Measurements from ENCODE around the gene MYO1B. TPM values are rescaled to one million over a fixed set of nuclear protein-coding genes. Genes with fewer than 3 reads are reported as not detected.

The MYO1B gene
- total RNA-seq, 1 experiment from 2014 or later: 43.2 TPM

DNA sequence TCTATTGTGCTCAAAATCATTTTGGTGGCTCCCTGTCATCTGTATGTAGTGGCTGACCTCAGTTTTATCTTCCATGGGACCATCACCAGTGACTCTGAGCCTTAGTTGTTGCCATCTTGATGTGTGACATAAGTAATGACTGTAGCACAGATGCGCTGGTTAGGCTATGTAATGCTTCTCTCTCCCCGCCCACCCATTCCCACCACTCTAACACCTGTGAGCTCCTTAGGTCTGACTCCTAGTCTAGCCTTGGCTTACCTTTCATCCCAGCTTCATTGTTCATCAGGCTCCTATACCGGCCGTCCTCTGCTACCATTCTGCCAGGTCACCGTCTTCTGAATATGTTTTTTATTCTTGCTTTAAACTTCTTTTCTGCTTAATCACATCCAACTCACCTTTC lies 17.2 kb downstream of the MYO1B start:
- TF ChIP-seq, protein P1, sequence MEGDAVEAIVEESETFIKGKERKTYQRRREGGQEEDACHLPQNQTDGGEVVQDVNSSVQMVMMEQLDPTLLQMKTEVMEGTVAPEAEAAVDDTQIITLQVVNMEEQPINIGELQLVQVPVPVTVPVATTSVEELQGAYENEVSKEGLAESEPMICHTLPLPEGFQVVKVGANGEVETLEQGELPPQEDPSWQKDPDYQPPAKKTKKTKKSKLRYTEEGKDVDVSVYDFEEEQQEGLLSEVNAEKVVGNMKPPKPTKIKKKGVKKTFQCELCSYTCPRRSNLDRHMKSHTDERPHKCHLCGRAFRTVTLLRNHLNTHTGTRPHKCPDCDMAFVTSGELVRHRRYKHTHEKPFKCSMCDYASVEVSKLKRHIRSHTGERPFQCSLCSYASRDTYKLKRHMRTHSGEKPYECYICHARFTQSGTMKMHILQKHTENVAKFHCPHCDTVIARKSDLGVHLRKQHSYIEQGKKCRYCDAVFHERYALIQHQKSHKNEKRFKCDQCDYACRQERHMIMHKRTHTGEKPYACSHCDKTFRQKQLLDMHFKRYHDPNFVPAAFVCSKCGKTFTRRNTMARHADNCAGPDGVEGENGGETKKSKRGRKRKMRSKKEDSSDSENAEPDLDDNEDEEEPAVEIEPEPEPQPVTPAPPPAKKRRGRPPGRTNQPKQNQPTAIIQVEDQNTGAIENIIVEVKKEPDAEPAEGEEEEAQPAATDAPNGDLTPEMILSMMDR (conservative IDR thresholded peaks at IDR 0.05): no peak
- no peaks in the 10 kb centered on the region for H3K27me3 Mint-ChIP-seq (ENCODE audit: low read depth)
- Histone ChIP-seq H4K91ac (ENCODE audit: insufficient read length, low read depth, low read length) (no peak overlapping the region), H4K5ac (ENCODE audit: insufficient read length, low read depth, low read length) (no peak overlapping the region), H3K9ac (ENCODE audit: extremely low read depth, insufficient read length, low read length) (no peak overlapping the region), H2BK12ac (ENCODE audit: insufficient read length, low read depth, low read length) (no peak overlapping the region), H3K18ac (ENCODE audit: insufficient read length, low read depth, low read length) (no peak overlapping the region), H3K4me2 (ENCODE audit: insufficient read depth, insufficient read length, low read length) (no peak overlapping the region), H3K23me2 (ENCODE audit: insufficient read length, low read depth, low read length, poor library complexity, severe bottlenecking) (no peaks in the 10 kb centered on the region), H3K79me1 (ENCODE audit: insufficient read depth, low read depth, low read length, poor library complexity, severe bottlenecking) (peaks cover 4% of the 10 kb centered on the region), H3K56ac (ENCODE audit: insufficient read length, low read depth, low read length) (no peak overlapping the region), H3K27ac (ENCODE audit: insufficient read length, low read depth, low read length) (no peak overlapping the region), H2BK20ac (ENCODE audit: low read depth, low read length, poor library complexity, severe bottlenecking) (no peak overlapping the region), H2BK5ac (ENCODE audit: insufficient read length, low read length) (no peak overlapping the region), H4K8ac (replicated peaks; ENCODE audit: insufficient read length, low read depth, low read length) (no peak overlapping the region), H3K27me3 (ENCODE audit: insufficient read depth, low read length) (no peaks in the 10 kb centered on the region), H2BK15ac (ENCODE audit: low read depth, low read length) (no peak overlapping the region), H4K20me1 (ENCODE audit: control insufficient read depth, insufficient read depth, insufficient read length) (no peaks in the 10 kb centered on the region), H3K4me1 (ENCODE audit: insufficient read depth, low read length) (peaks cover 15% of the 10 kb centered on the region), H2BK120ac (ENCODE audit: low read depth, low read length, poor library complexity, severe bottlenecking) (no peak overlapping the region), H3K4ac (ENCODE audit: low read depth, low read length) (no peak overlapping the region), H3K23ac (ENCODE audit: insufficient read length, low read depth, low read length) (peak overlapping the region; percentile 97), H3K14ac (ENCODE audit: insufficient read depth, low read length) (no peak overlapping the region), H2AFZ (ENCODE audit: low read length) (no peak overlapping the region), H3K9me3 (ENCODE audit: control insufficient read depth, low read depth, low read length) (no peaks in the 10 kb centered on the region), H2AK5ac (ENCODE audit: insufficient read length, low read length) (no peak overlapping the region), H3T11ph (ENCODE audit: low read length) (no peak overlapping the region), H3K79me2 (ENCODE audit: insufficient read depth, low read length) (peaks cover 36% of the 10 kb centered on the region; the same call in 1 of the 2 replicates)
- H3K4me1 Mint-ChIP-seq: peaks cover 49 to 50% of the 10 kb centered on the region in 2 experiments
- WGBS (ENCODE audit: extremely low coverage, insufficient read length, low lambda C conversion rate): no CpG with 5 or more reads among the region's 5 CpGs
- H3K36me3 Mint-ChIP-seq (ENCODE audit: insufficient read depth in 1 of 3, low read depth in 3 of 3): no peaks in the 10 kb centered on the region; a peak in 1 of 7 replicates
- no peak overlapping the region for H3K4me3 Mint-ChIP-seq
- H3K9me3 Mint-ChIP-seq: no peaks in the 10 kb centered on the region
- no peak overlapping the region for H3K27ac Mint-ChIP-seq
- DNase-seq: no peak

All from H9 (cell line).